Measurements from ENCODE around the gene DCHS2. TPM values are rescaled to one million over a fixed set of nuclear protein-coding genes. Genes with fewer than 3 reads are reported as not detected.

Gene DCHS2
- total and polyA plus RNA-seq, 8 donors: 0.12 to 3.5 (median 1.5) TPM

DNA sequence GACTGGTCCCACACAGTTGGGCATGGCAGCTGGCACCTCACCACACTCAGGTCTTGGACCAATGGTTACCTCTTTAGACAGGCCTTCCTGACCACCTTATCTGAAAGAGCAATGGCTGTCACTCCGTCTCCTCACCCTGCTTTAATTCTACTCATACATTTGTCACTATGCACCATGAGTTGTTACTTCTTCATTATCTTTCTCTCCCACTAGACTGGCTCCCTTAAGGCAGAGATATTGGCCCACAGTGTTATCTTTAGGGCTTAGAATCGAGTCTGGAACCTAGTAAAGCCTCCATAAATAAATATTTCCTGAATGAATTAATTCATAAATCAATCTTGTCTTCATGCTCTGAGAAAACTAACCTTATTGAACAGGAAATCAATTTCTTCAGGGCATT is 46.6 kb downstream of the DCHS2 start:
- intact Hi-C loops (cut with DNase I): no loop called here
- H3K27ac ChIP-seq: no peak overlapping the region
- H3K27me3 ChIP-seq: no peaks in the 10 kb centered on the region
- H3K4me1 ChIP-seq: no peaks in the 10 kb centered on the region
- DNase-seq (no peak), ATAC-seq (no peak)
- H3K9me3 ChIP-seq: no peaks in the 10 kb centered on the region
- no peak overlapping the region for H3K4me3 ChIP-seq
- H3K36me3 ChIP-seq: no peaks in the 10 kb centered on the region
- TF ChIP-seq, protein P1, sequence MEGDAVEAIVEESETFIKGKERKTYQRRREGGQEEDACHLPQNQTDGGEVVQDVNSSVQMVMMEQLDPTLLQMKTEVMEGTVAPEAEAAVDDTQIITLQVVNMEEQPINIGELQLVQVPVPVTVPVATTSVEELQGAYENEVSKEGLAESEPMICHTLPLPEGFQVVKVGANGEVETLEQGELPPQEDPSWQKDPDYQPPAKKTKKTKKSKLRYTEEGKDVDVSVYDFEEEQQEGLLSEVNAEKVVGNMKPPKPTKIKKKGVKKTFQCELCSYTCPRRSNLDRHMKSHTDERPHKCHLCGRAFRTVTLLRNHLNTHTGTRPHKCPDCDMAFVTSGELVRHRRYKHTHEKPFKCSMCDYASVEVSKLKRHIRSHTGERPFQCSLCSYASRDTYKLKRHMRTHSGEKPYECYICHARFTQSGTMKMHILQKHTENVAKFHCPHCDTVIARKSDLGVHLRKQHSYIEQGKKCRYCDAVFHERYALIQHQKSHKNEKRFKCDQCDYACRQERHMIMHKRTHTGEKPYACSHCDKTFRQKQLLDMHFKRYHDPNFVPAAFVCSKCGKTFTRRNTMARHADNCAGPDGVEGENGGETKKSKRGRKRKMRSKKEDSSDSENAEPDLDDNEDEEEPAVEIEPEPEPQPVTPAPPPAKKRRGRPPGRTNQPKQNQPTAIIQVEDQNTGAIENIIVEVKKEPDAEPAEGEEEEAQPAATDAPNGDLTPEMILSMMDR (IDR thresholded peaks at IDR 0.05): no peak

DNA sequence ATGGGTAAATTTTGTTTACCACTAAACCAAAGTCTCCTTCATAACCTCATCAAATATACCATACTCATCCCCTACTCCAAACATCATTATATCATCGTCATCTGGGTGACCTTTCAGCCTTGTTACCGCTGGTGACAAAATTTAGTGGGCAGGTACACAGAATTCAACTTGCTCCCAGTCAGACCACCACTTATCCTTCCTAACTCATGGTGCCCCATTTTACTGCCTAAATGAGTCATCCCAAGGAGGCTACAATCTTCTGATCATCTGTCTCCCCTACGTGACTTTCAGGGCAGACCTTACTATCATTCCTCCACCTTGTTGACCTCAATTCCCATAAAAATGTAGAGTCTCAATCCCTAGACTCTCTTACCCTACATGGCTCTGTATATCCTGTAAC is 49.6 kb downstream of the DCHS2 start:
- Histone ChIP-seq H3K9me3 (no peaks in the 10 kb centered on the region), H3K27me3 (no peaks in the 10 kb centered on the region), H3K4me3 (no peak overlapping the region), H3K4me1 (no peaks in the 10 kb centered on the region), H3K27ac (no peak overlapping the region), H3K36me3 (no peaks in the 10 kb centered on the region)
- no peak for ATAC-seq
- TF ChIP-seq, protein P1 (IDR thresholded peaks at IDR 0.05): no peak
- intact Hi-C loops (cut with DNase I): no loop called here
- DNase-seq: no peak

DNA sequence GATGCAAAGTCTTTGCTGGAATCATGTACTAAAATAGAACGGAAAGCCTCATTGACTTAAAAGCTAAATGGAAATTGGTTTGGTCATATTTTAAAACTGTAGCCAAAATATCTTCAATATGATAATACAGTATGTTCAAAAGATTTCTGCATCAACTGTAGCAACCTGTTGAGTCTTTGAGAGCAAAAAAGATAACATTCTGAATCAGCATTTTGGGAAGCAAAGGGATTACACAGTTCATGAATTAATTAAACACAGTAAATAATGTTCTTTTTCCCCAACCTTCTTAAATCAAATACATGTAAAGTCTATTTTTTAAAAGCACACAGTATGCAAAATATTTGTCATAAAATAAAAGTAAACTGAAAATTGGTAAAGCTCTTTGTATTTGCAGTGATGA is 50.5 kb downstream of the DCHS2 start:
- H3K4me1 ChIP-seq: no peaks in the 10 kb centered on the region
- TF ChIP-seq, protein P1 (IDR thresholded peaks at IDR 0.05): no peak
- H3K4me3 ChIP-seq: no peak overlapping the region
- no peak overlapping the region for H3K27ac ChIP-seq
- intact Hi-C loops (cut with DNase I): no loop called here
- DNase-seq (no peak), ATAC-seq (no peak)
- H3K9me3 ChIP-seq: no peaks in the 10 kb centered on the region
- H3K36me3 ChIP-seq: no peaks in the 10 kb centered on the region
- no peaks in the 10 kb centered on the region for H3K27me3 ChIP-seq

DNA sequence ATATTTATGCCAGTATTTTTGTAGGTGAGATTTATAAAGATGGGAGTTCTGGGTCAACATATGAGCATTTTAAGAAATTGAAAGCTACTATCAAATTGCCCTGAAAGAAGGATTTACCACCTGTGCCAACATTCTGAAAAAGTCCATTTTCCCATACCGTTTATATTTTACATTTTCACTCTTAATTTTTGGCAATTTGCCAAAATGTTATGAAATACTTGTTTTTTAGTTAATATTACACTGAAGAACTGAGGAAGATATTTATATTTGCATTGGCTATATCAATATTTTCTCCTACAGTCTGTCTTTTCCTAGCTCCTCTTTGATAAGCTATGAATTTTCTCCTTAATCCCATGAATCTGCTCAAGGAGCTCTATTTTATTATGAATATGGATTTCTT is 52.4 kb downstream of the DCHS2 start:
- DNase-seq: no peak
- no peak for ATAC-seq

DNA sequence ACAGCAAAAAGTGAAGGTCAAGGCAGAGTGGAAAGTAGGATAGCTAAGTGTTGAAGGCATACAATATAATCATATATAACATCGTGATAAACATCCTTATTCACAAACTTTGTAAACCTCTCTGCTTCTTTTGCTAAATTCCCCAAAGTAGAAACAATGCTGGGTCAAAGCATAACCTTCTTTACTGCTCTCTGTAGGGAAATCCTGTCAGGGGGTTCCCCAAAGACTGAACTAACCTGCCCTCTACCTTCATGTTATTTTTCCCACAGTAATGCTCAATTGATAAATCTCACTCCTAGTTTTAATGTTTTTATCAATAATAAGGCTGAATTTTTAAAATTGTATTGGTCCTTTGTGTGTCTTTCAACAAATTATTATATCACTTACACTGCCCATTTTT is 55.7 kb downstream of the DCHS2 start:
- H3K27ac ChIP-seq: no peak overlapping the region
- no peak for DNase-seq
- no peak overlapping the region for H3K4me3 ChIP-seq
- H3K9me3 ChIP-seq: no peaks in the 10 kb centered on the region
- no peaks in the 10 kb centered on the region for H3K4me1 ChIP-seq
- intact Hi-C loops (cut with DNase I): no loop called here
- TF ChIP-seq, protein P1 (IDR thresholded peaks at IDR 0.05): no peak
- no peaks in the 10 kb centered on the region for H3K27me3 ChIP-seq
- no peaks in the 10 kb centered on the region for H3K36me3 ChIP-seq
- no peak for ATAC-seq

More for the DNA sequence above, 52.4 kb downstream of the DCHS2 start:
- no peaks in the 10 kb centered on the region for H3K36me3 ChIP-seq
- TF ChIP-seq, protein P1 (IDR thresholded peaks at IDR 0.05): no peak
- H3K4me3 ChIP-seq: no peak overlapping the region
- H3K27me3 ChIP-seq: no peaks in the 10 kb centered on the region
- no peaks in the 10 kb centered on the region for H3K9me3 ChIP-seq
- intact Hi-C loops (cut with DNase I): no loop called here
- no peak overlapping the region for H3K27ac ChIP-seq
- H3K4me1 ChIP-seq: no peaks in the 10 kb centered on the region

Measured in left lung (tissue), 10 donors.